NCI-H2171 treated with DMSO at 0.1 percent for 48 hours (cell line): ENCODE results near the gene FAM174B.
"Not testable (repeated sequence)": the region's sequence is repeated elsewhere in the genome, so short reads cannot be mapped to it uniquely, and the experiment has no call there.

Source experiments
- DNase-seq: peaks from one replicate; lab custom pipeline; 2025; lab: John Stamatoyannopoulos, UW

The FAM174B gene

GRCh38 chr15:92617549-92618520 lies 37.7 kb downstream of the FAM174B start:
- DNase-seq: peak; percentile 72

- no peak for DNase-seq
Observed at GRCh38 chr15:92616621-92617548, 38.7 kb downstream of the FAM174B start.

GRCh38 chr15:92614791-92615785 lies 40.5 kb downstream of the FAM174B start:
- no peak for DNase-seq

- no peak for DNase-seq
Observed at GRCh38 chr15:92614301-92614700, 41.3 kb downstream of the FAM174B start.

- DNase-seq: no peak
Observed at GRCh38 chr15:92613841-92614240, 41.7 kb downstream of the FAM174B start.

GRCh38 chr15:92612891-92613290 lies 42.7 kb downstream of the FAM174B start:
- no peak for DNase-seq

GRCh38 chr15:92611995-92612745 lies 43.4 kb downstream of the FAM174B start:
- DNase-seq: no peak

GRCh38 chr15:92611150-92611549 lies 44.4 kb downstream of the FAM174B start:
- DNase-seq: no peak

- no peak for DNase-seq
Observed at GRCh38 chr15:92610101-92610520, 45.5 kb downstream of the FAM174B start.

GRCh38 chr15:92608866-92609700 lies 46.5 kb downstream of the FAM174B start:
- DNase-seq: no peak

- DNase-seq: not testable (repeated sequence)
Observed at GRCh38 chr15:92606836-92607150, 48.8 kb downstream of the FAM174B start.

- DNase-seq: peak; percentile 6
Observed at GRCh38 chr15:92606126-92606835, 49.3 kb downstream of the FAM174B start.

- DNase-seq: no peak
Observed at GRCh38 chr15:92605225-92605944, 50.2 kb downstream of the FAM174B start.

- no peak for DNase-seq
Observed at GRCh38 chr15:92603743-92604470, 51.7 kb downstream of the FAM174B start.

GRCh38 chr15:92603278-92603677 lies 52.3 kb downstream of the FAM174B start:
- no peak for DNase-seq

- DNase-seq: no peak
Observed at GRCh38 chr15:92602267-92602593, 53.3 kb downstream of the FAM174B start.

GRCh38 chr15:92601592-92602266 lies 53.8 kb downstream of the FAM174B start:
- no peak for DNase-seq
